ENCODE data around the gene DENND1A.

DNA sequence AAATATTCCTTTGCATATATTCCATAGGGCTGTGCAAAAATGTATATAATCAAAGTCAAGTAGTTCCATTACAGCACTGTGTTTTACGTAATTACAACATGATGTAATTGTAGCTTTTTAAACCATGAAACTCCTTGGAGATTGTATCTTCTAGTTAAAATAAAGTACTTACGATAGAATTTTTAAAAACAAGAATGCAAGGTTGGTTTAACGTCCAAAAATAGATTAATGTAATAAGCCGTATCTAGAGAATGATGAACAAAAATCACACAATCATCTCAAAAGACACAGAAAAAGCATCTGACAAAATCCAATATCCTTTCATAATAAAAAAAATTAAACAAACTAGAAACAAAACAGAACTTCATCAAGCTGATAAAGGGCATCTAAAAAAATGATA is 86.2 kb downstream of the DENND1A start:
- no peak for TF ChIP-seq POLR2AphosphoS5 (IDR thresholded peaks at IDR 0.05; ENCODE audit: borderline replicate concordance, low read depth, low read length)
- no peak for TF ChIP-seq EZH2 (IDR thresholded peaks at IDR 0.05)
